Fibroblast of lung (primary cell): ENCODE results near the gene PHGDH. TPM values are rescaled to one million over a fixed set of nuclear protein-coding genes. Genes with fewer than 3 reads are reported as not detected.
"Not testable (repeated sequence)": the region's sequence is repeated elsewhere in the genome, so short reads cannot be mapped to it uniquely, and the experiment has no call there.

ENCODE experiments used
- DNase-seq, 2 donors: peaks; one replicate each; pipeline versions ENCODE4 v3.0.0 to v3.0.0-alpha.2; 2010; ENCODE audit warnings: low read depth in 2 of 2
- H2AFZ ChIP-seq: 2 replicates; pipeline ENCODE4 v1.5.1; 2012; ENCODE audit warnings: low read length, control low read depth, inconsistent platforms
- H3K27ac ChIP-seq: 2 replicates; pipeline ENCODE4 v1.5.1; 2011; ENCODE audit warnings: low read length, control low read depth; ENCODE audit not compliant: insufficient read depth
- H3K27me3 ChIP-seq: 2 replicates; pipeline ENCODE4 v1.5.1; 2011; ENCODE audit warnings: mild to moderate bottlenecking, low read length; ENCODE audit not compliant: control insufficient read depth, insufficient read depth
- H3K36me3 ChIP-seq: 2 replicates; pipeline ENCODE4 v1.5.1; 2011; ENCODE audit warnings: low read length; ENCODE audit not compliant: control insufficient read depth, insufficient read depth
- H3K4me1 ChIP-seq: 2 replicates; pipeline ENCODE4 v1.5.1; 2011; ENCODE audit warnings: low read length; ENCODE audit not compliant: control insufficient read depth, insufficient read depth; ENCODE audit errors: extremely low read depth
- H3K4me2 ChIP-seq: 2 replicates; pipeline ENCODE4 v1.5.1; 2011; ENCODE audit warnings: low read length, control low read depth; ENCODE audit not compliant: insufficient read depth; ENCODE audit errors: extremely low read depth
- H3K4me3 ChIP-seq, 4 experiments: fragments of 200-600 bp in 1 of 4; sonication (generic) in 1 of 4; replicated peaks in 1 of 4; 2 replicates each; pipeline ENCODE4 v1.5.1; 2011 to 2016; ENCODE audit warnings: low read length in 4 of 4, low read depth in 3 of 4, mild to moderate bottlenecking in 3 of 4, control low read depth in 2 of 4, inconsistent platforms in 1 of 4, mixed read lengths in 1 of 4; ENCODE audit not compliant: insufficient read depth in 1 of 4; ENCODE audit errors: control extremely low read depth in 1 of 4
- H3K79me2 ChIP-seq: 2 replicates; pipeline ENCODE4 v1.5.1; 2012; ENCODE audit warnings: mild to moderate bottlenecking, low read length, inconsistent platforms; ENCODE audit not compliant: control insufficient read depth, insufficient read depth
- H3K9ac ChIP-seq: 2 replicates; pipeline ENCODE4 v1.5.1; 2011; ENCODE audit warnings: mild to moderate bottlenecking, low read length, control low read depth; ENCODE audit not compliant: insufficient read depth
- H3K9me3 ChIP-seq: 2 replicates; pipeline ENCODE4 v1.5.1; 2012; ENCODE audit warnings: low read depth, low read length; ENCODE audit not compliant: control insufficient read depth, insufficient read depth
- H4K20me1 ChIP-seq: 2 replicates; pipeline ENCODE4 v1.5.1; 2011; ENCODE audit warnings: low read length; ENCODE audit not compliant: control insufficient read depth, insufficient read depth; ENCODE audit errors: extremely low read depth
- EZH2 ChIP-seq: IDR thresholded peaks from 2 replicates; pipeline ENCODE4 v1.5.1; 2012; ENCODE audit warnings: low read length, control low read depth, mild to moderate bottlenecking; ENCODE audit errors: missing control alignments
- polyA plus RNA-seq, 2 donors: library from polyadenylated mRNA; depleted of rRNA in 1 of 2; stranded (reverse) in 1 of 2; unstranded in 1 of 2; fragments of >200 nt; gene quantifications; 2 replicates each; pipeline ENCODE4 v1.2.1, GENCODE V29; 2011 to 2012; ENCODE audit warnings: missing spikeins in 1 of 2
- total RNA-seq: library from RNA; depleted of rRNA; stranded (reverse); fragments of >200 nt; gene quantifications from 2 replicates; pipeline ENCODE4 v1.2.1, GENCODE V29; 2014
- TF ChIP-seq, protein P1 (sequence below), 2 donors: IDR thresholded peaks in 1 of 2; conservative IDR thresholded peaks in 1 of 2; 1 replicate in 1 of 2; 2 replicates in 1 of 2; pipeline ENCODE4 v1.5.1; 2011 to 2012; ENCODE audit warnings: low read length in 2 of 2, control low read depth in 1 of 2, inconsistent platforms in 1 of 2, low read depth in 1 of 2, mild to moderate bottlenecking in 1 of 2

Gene PHGDH
- total and polyA plus RNA-seq, 2 donors (not counting 1 experiment from before 2014, with no cell fraction given) = 44.3 to 201 TPM

- no peak overlapping the region for H3K9ac ChIP-seq
- H3K9me3 ChIP-seq = no peaks in the 10 kb centered on the region
- no peaks in the 10 kb centered on the region for H3K36me3 ChIP-seq
- H3K27ac ChIP-seq = no peak overlapping the region
- no peak overlapping the region for H2AFZ ChIP-seq
- no peaks in the 10 kb centered on the region for H3K79me2 ChIP-seq
- peaks cover 2% of the 10 kb centered on the region for H3K27me3 ChIP-seq
- no peaks in the 10 kb centered on the region for H4K20me1 ChIP-seq
- H3K4me1 ChIP-seq = no peaks in the 10 kb centered on the region
- H3K4me3 ChIP-seq = no peak overlapping the region
- TF ChIP-seq, protein P1, sequence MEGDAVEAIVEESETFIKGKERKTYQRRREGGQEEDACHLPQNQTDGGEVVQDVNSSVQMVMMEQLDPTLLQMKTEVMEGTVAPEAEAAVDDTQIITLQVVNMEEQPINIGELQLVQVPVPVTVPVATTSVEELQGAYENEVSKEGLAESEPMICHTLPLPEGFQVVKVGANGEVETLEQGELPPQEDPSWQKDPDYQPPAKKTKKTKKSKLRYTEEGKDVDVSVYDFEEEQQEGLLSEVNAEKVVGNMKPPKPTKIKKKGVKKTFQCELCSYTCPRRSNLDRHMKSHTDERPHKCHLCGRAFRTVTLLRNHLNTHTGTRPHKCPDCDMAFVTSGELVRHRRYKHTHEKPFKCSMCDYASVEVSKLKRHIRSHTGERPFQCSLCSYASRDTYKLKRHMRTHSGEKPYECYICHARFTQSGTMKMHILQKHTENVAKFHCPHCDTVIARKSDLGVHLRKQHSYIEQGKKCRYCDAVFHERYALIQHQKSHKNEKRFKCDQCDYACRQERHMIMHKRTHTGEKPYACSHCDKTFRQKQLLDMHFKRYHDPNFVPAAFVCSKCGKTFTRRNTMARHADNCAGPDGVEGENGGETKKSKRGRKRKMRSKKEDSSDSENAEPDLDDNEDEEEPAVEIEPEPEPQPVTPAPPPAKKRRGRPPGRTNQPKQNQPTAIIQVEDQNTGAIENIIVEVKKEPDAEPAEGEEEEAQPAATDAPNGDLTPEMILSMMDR (conservative IDR thresholded peaks at IDR 0.05 in 1 of 2, IDR thresholded peaks at IDR 0.05 in 1 of 2; ENCODE audit: low read depth in 1 of 2, low read length in 2 of 2) = no peak
- TF ChIP-seq EZH2 = no peak
- no peak overlapping the region for H3K4me2 ChIP-seq
- no peak for DNase-seq
Measured at GRCh38 chr1:119688810-119689209, 22.9 kb upstream of the PHGDH start.

GRCh38 chr1:119689511-119689910 is 22.2 kb upstream of the PHGDH start:
- Histone ChIP-seq H3K27ac (no peak overlapping the region), H3K79me2 (no peaks in the 10 kb centered on the region), H3K4me3 (no peak overlapping the region), H3K4me2 (no peak overlapping the region), H3K9me3 (no peaks in the 10 kb centered on the region), H3K36me3 (no peaks in the 10 kb centered on the region), H3K27me3 (peaks cover 2% of the 10 kb centered on the region), H2AFZ (no peak overlapping the region), H4K20me1 (no peaks in the 10 kb centered on the region), H3K4me1 (no peaks in the 10 kb centered on the region), H3K9ac (no peak overlapping the region)
- TF ChIP-seq, protein P1 (conservative IDR thresholded peaks at IDR 0.05 in 1 of 2, IDR thresholded peaks at IDR 0.05 in 1 of 2; ENCODE audit: low read depth in 1 of 2, low read length in 2 of 2) = no peak
- TF ChIP-seq EZH2 = no peak
- no peak for DNase-seq

- not testable (repeated sequence) for H3K27me3 ChIP-seq, H3K36me3 ChIP-seq, H3K4me2 ChIP-seq, DNase-seq, H3K27ac ChIP-seq, H3K4me1 ChIP-seq, H2AFZ ChIP-seq, H3K79me2 ChIP-seq, H3K9ac ChIP-seq, H4K20me1 ChIP-seq, H3K9me3 ChIP-seq, H3K4me3 ChIP-seq
Measured at GRCh38 chr1:119696863-119697262, 14.9 kb upstream of the PHGDH start.
